Measurements from ENCODE around the gene MMP15. TPM values are rescaled to one million over a fixed set of nuclear protein-coding genes. Genes with fewer than 3 reads are reported as not detected.

Gene MMP15
- total RNA-seq, 1 donor from 2014 or later = 15.4 TPM

DNA sequence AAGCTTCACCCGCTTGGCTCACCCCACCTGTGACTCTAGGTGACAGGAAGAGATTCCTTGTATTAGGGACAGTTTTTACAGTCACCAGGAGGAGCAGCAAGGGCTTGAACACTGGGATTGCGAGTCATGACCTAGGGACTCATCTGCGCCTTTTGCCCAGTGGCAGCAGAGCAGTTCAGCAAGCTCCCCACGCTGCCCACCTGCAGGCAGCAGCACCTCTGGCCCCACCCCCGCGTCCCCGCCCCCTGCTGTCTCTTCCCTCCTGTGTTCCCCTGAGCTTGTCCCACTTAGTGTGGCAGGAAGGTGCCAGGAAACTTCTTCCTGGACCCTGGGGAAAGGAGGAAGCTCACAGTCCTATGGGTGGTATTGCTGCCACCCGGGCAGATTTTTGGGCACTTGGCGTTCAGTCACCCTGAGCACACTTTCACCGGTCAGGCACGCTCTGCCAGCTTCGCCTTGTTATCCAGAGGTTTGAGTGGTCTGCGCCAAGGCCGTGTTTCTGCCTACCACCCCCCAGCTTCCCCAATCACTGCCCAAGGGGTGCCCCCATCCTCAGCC is 8.7 kb downstream of the MMP15 start:
- Mint-ChIP-seq H3K36me3 (ENCODE audit: low read depth, unreplicated experiment) (peaks cover 4% of the 10 kb centered on the region), H3K27ac (ENCODE audit: unreplicated experiment) (no peak overlapping the region), H3K4me3 (ENCODE audit: unreplicated experiment) (no peak overlapping the region), H3K9me3 (ENCODE audit: unreplicated experiment) (no peaks in the 10 kb centered on the region), H3K4me1 (ENCODE audit: low read depth, unreplicated experiment) (no peaks in the 10 kb centered on the region), H3K27me3 (ENCODE audit: low read depth, unreplicated experiment) (peaks cover 2% of the 10 kb centered on the region)
- Histone ChIP-seq H3K27ac (ENCODE audit: low read depth, low read length) (no peak overlapping the region), H2AFZ (ENCODE audit: low read depth, low read length) (no peak overlapping the region), H3K4me2 (ENCODE audit: low read length) (no peak overlapping the region), H3K36me3 (ENCODE audit: insufficient read depth, low read length) (no peaks in the 10 kb centered on the region), H3K4me3 (ENCODE audit: insufficient read depth, low read depth, low read length) (no peak overlapping the region), H3K27me3 (ENCODE audit: insufficient read depth, low read length) (no peaks in the 10 kb centered on the region), H4K20me1 (ENCODE audit: insufficient read depth, low read length) (no peaks in the 10 kb centered on the region), H3K79me2 (ENCODE audit: insufficient read depth, low read length) (no peaks in the 10 kb centered on the region), H3K9ac (ENCODE audit: low read length) (no peak overlapping the region), H3K9me3 (ENCODE audit: insufficient read depth, low read depth, low read length) (no peaks in the 10 kb centered on the region), H3K4me1 (ENCODE audit: insufficient read depth, low read length) (no peaks in the 10 kb centered on the region)
- no peak for TF ChIP-seq EZH2 (IDR thresholded peaks at IDR 0.05; ENCODE audit: insufficient read depth, low read length)
- TF ChIP-seq, protein P1, sequence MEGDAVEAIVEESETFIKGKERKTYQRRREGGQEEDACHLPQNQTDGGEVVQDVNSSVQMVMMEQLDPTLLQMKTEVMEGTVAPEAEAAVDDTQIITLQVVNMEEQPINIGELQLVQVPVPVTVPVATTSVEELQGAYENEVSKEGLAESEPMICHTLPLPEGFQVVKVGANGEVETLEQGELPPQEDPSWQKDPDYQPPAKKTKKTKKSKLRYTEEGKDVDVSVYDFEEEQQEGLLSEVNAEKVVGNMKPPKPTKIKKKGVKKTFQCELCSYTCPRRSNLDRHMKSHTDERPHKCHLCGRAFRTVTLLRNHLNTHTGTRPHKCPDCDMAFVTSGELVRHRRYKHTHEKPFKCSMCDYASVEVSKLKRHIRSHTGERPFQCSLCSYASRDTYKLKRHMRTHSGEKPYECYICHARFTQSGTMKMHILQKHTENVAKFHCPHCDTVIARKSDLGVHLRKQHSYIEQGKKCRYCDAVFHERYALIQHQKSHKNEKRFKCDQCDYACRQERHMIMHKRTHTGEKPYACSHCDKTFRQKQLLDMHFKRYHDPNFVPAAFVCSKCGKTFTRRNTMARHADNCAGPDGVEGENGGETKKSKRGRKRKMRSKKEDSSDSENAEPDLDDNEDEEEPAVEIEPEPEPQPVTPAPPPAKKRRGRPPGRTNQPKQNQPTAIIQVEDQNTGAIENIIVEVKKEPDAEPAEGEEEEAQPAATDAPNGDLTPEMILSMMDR (IDR thresholded peaks at IDR 0.05; ENCODE audit: insufficient read depth, low read depth, low read length) = no peak
- FAIRE-seq (no peak), DNase-seq (ENCODE audit: low read depth) (no peak)

DNA sequence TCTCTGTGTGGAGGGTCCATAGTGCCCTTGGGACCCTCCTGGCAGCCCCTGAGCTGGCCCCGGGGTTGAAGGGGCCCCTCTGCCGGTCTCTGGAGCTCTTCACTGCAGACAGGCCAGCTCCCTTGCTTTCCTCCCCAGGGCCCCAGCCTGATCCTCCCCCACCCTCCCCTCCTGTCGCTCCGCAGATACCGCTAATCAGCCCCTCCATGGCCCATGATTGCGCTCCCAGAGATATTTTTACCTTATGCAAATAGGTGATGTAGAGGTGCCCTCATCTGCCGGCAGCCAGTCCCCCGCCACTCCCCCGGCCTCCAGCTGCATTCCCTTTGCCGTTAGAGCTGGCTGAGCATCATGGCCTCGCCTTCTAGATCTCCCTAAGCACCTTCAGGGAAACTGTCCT is 9.2 kb downstream of the MMP15 start:
- no peaks in the 10 kb centered on the region for H3K9me3 Mint-ChIP-seq (ENCODE audit: unreplicated experiment)
- TF ChIP-seq, protein P1 (IDR thresholded peaks at IDR 0.05; ENCODE audit: insufficient read depth, low read depth, low read length) = no peak
- no peak for TF ChIP-seq EZH2 (IDR thresholded peaks at IDR 0.05; ENCODE audit: insufficient read depth, low read length)

DNA sequence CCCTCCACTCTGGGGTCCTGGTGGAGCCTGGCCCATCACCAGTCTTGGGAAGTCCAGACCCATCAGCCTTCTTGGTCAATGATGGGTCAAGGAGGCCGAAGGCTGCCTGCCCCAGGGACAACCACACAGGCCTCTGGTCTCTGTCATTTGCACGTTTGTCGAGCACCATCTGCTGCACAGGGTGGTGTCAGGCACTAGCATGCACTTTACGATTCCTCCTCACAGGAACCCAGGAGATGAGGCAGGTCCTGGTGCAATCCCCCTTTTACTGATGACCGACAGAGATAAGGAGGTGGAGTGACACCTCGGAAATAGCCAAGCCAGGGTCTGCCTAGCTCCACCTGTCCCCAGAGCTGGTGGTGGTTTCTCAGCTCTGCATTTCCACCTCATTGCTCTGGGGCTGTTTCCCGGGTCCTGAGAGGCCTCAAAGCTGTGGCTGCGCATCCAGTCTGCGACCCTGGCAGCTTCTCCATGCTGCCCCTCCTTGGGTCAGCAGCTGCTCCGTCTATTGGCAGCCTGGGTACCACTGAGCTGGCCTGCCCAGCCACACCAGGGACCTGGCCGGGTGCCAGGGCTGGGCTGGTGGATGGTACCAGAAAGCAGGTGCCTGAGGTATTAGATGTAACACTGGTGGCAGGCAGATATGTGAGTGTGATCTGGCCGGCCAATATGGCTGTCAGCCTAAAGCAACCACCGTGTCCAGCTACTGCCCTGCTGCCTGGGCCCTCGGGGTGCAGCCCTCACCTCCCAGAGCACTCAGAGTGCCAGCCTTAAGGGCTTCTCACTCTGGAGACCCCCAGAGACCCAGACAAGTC is 10.0 kb downstream of the MMP15 start:
- Histone ChIP-seq H3K27me3 (ENCODE audit: insufficient read depth, low read length) (no peaks in the 10 kb centered on the region), H3K27ac (ENCODE audit: low read depth, low read length) (no peak overlapping the region), H3K9ac (ENCODE audit: low read length) (no peak overlapping the region), H3K4me3 (ENCODE audit: insufficient read depth, low read depth, low read length) (no peak overlapping the region), H4K20me1 (ENCODE audit: insufficient read depth, low read length) (no peaks in the 10 kb centered on the region), H2AFZ (ENCODE audit: low read depth, low read length) (no peak overlapping the region), H3K9me3 (ENCODE audit: insufficient read depth, low read depth, low read length) (no peaks in the 10 kb centered on the region), H3K36me3 (ENCODE audit: insufficient read depth, low read length) (no peaks in the 10 kb centered on the region), H3K79me2 (ENCODE audit: insufficient read depth, low read length) (no peaks in the 10 kb centered on the region), H3K4me2 (ENCODE audit: low read length) (no peak overlapping the region), H3K4me1 (ENCODE audit: insufficient read depth, low read length) (no peaks in the 10 kb centered on the region)
- no peaks in the 10 kb centered on the region for H3K9me3 Mint-ChIP-seq (ENCODE audit: unreplicated experiment)
- peaks cover 7% of the 10 kb centered on the region for H3K36me3 Mint-ChIP-seq (ENCODE audit: low read depth, unreplicated experiment)
- DNase-seq (ENCODE audit: low read depth) = no peak
- H3K4me1 Mint-ChIP-seq (ENCODE audit: low read depth, unreplicated experiment) = no peaks in the 10 kb centered on the region
- TF ChIP-seq, protein P1 (IDR thresholded peaks at IDR 0.05; ENCODE audit: insufficient read depth, low read depth, low read length) = no peak
- no peak for TF ChIP-seq EZH2 (IDR thresholded peaks at IDR 0.05; ENCODE audit: insufficient read depth, low read length)
- no peak for FAIRE-seq
- no peak overlapping the region for H3K27ac Mint-ChIP-seq (ENCODE audit: unreplicated experiment)
- no peak overlapping the region for H3K4me3 Mint-ChIP-seq (ENCODE audit: unreplicated experiment)
- peaks cover 2% of the 10 kb centered on the region for H3K27me3 Mint-ChIP-seq (ENCODE audit: low read depth, unreplicated experiment)

More for the DNA sequence above, 9.2 kb downstream of the MMP15 start:
- Histone ChIP-seq H3K9ac (ENCODE audit: low read length) (no peak overlapping the region), H3K4me2 (ENCODE audit: low read length) (no peak overlapping the region), H3K4me1 (ENCODE audit: insufficient read depth, low read length) (no peaks in the 10 kb centered on the region), H3K4me3 (ENCODE audit: insufficient read depth, low read depth, low read length) (no peak overlapping the region), H3K79me2 (ENCODE audit: insufficient read depth, low read length) (no peaks in the 10 kb centered on the region), H3K9me3 (ENCODE audit: insufficient read depth, low read depth, low read length) (no peaks in the 10 kb centered on the region), H3K27ac (ENCODE audit: low read depth, low read length) (no peak overlapping the region), H3K27me3 (ENCODE audit: insufficient read depth, low read length) (no peaks in the 10 kb centered on the region), H4K20me1 (ENCODE audit: insufficient read depth, low read length) (no peaks in the 10 kb centered on the region), H3K36me3 (ENCODE audit: insufficient read depth, low read length) (no peaks in the 10 kb centered on the region), H2AFZ (ENCODE audit: low read depth, low read length) (no peak overlapping the region)
- H3K4me3 Mint-ChIP-seq (ENCODE audit: unreplicated experiment) = no peak overlapping the region
- no peak overlapping the region for H3K27ac Mint-ChIP-seq (ENCODE audit: unreplicated experiment)
- peaks cover 2% of the 10 kb centered on the region for H3K27me3 Mint-ChIP-seq (ENCODE audit: low read depth, unreplicated experiment)
- DNase-seq (ENCODE audit: low read depth) = no peak
- no peaks in the 10 kb centered on the region for H3K4me1 Mint-ChIP-seq (ENCODE audit: low read depth, unreplicated experiment)
- H3K36me3 Mint-ChIP-seq (ENCODE audit: low read depth, unreplicated experiment) = peaks cover 7% of the 10 kb centered on the region
- FAIRE-seq = no peak

Data from astrocyte (in vitro differentiated cells and primary cell).